ENCODE data around the gene DNMT1.
"Not testable (repeated sequence)": the region's sequence is repeated elsewhere in the genome, so short reads cannot be mapped to it uniquely, and the experiment has no call there.

Gene DNMT1

GRCh38 chr19:10194500-10195198 lies at the start of gene DNMT1:
DNMT1 (minus strand) TSS chr19:10194953; CDS start chr19:10194899, 54 bp downstream.
- peak; percentile 97 for DNase-seq

DNA sequence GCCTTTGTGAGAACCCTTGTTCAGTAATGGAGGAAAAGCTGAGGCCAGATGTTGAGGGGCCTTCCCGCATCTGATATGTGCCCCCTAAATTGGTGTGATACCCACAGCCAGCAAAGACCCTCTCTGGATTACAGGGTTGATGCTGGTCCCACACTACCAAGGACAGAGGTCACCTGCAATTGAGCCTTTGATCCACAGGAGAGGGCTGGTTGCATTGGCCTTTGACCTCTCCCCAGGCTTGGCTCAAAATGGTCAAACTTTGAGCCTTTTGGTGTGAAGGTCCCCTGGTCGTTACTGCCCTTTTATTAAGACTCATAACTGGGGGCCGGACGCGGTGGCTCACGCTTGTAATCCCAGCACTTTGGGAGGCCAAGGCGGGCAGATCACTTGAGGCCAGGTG lies 48.9 kb upstream of the DNMT1 start:
- DNase-seq = no peak

DNA sequence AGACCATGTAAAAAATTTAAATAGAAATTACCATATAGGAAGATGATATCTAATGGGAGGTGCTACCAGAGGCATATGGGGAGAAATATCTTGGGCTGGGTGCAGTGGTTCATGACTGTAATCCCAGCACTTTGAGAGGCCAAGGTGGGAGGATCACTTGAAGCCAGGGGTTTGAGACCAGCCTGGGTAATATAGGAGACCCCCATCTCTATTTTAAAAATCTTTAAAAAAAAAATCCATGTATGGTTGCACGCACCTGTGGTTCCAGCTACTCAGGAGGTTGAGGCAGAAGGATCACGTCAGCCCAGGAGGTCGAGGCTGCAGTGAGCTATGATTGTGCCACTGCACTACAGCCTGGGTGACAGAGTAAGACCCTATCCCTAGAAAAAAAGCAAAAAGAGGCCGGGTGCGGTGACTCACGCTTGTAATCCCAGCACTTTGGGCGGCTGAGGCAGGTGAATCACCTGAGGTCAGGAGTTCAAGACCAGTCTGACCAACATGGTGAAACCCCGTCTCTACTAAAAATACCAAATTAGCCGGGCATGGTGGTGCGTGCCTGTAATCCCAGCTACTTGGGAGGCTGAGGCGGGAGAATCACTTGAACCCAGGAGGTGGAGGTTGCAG lies 47.2 kb upstream of the DNMT1 start:
- DNase-seq = not testable (repeated sequence)

- peak; percentile 86 for DNase-seq
Measured at GRCh38 chr19:10238172-10238783, 43.5 kb upstream of the DNMT1 start.

DNA sequence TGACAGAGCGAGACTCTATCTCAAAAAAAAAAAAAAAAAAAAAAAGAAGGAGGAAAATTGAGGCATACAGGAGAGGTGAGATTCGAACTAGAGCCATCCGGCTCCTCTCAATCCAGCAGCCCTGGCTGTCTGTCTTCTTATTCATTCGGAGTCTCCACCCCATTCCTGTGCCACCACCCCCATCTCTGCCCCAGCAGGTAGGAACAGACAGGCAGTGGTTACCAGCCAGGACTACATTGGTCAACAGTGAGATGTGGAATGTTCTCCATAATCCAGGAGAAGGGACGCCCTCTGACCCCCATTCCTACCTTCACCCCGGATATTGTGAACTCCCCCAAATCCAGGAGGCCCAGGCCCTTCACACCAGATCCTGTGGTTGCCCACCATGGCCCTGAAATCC lies 42.9 kb upstream of the DNMT1 start:
- DNase-seq = no peak

DNA sequence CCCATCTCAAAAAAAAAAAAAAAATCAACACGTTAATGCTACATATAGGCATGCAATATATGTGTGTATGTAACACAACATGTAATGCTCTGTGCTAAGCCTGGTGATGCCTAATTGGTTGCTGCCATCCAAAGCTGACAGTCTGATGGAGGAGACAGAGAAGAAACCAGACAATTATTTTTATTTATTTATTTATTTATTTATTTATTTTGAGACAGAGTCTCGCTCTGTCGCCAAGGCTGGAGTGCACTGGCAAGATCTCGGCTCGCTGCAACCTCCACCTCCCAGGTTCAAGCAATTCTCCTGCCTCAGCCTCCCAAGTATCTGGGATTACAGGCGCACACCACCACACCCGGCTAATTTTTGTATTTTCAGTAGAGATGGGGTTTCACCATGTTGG lies 40.7 kb upstream of the DNMT1 start:
- DNase-seq = not testable (repeated sequence)

DNA sequence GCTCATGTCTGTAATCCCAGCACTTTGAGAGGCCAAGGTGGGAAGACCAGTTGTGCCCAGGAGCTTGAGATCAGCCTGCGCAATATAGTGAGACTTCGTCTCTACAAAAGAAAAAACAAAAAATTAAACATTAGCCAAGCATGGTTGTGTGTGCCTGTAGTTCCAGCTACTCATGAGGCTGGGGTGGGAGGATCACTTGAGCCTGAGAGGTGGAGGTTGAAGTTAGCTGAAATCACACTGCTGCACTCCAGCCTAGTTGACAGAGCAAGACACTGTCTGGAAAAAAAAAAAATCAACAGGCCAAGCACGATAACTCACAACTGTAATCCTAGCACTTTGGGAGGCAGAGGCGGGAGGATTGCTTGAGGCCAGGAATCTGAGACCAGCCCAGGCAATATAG lies 40.2 kb upstream of the DNMT1 start:
- no peak for DNase-seq

- DNase-seq = no peak
Measured at GRCh38 chr19:10233946-10234345, 39.2 kb upstream of the DNMT1 start.

DNA sequence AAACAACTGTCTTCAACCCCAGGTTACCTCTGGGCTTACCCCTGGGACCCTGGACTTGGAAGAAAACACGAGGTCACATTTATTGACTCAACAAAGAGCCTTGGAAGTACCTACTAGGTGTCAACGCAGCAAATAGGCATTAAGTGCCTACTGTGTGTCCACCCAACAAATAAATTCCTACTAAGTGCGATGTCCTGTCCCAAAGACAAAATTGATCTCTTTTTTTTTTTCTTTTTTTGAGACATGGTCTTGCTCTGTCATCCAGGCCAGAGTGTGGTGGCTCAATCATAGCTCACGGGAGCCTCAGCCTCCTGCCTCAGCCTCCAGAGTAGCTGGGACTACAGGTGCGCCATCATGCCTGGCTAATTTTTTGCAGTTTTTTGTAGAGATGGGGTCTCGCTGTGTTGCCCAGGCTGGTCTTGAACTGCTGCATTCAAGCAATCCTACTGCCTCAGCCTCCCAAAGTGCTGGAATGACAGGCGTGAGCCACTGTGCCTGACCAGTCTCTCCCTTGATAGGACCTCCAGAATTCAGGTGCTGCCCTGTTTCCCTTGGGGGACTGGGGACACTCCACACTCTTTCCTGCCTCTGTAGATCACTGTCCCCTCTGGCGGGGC lies 37.0 kb upstream of the DNMT1 start:
- DNase-seq = no peak

- peak; percentile 80 for DNase-seq
Measured at GRCh38 chr19:10230861-10231611, 36.3 kb upstream of the DNMT1 start, which contains the start of gene S1PR2. S1PR2 (minus strand) TSS chr19:10231331; CDS start chr19:10224905, 6,426 bp downstream.

DNA sequence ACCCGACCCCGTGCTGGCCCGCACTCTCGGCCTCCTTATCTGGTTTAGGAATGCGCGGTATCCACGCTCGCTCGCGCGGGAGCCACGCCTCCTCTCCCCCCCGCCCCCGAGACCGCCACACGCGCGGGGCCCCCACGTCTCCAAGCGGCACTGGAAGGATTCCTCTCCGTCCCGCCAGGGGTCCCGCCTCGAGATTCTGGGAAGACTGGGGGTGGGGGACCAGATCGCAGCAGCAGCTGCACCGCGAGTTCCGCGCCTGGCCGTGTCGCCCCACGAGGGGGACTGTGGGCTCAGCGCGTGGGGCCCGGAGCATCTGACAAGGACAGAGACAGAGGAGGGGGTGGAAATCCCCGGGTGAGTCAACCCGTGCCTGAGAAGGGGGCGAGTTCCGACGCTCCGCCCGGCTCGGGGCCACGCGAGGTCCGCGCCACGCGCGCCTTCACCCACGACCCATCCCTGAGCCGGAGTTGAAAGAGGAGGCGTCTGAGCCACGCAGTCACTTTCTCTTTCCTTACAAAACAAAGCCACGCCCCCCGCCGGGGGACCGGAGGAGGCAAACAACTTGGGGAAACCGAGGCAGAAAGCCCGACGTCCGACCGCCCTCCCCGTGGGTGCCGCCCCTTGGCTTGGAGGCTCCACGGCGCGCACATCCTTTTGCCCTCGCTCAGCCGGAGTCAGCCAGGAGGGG lies 35.6 kb upstream of the DNMT1 start:
- DNase-seq = peak; percentile 42

DNA sequence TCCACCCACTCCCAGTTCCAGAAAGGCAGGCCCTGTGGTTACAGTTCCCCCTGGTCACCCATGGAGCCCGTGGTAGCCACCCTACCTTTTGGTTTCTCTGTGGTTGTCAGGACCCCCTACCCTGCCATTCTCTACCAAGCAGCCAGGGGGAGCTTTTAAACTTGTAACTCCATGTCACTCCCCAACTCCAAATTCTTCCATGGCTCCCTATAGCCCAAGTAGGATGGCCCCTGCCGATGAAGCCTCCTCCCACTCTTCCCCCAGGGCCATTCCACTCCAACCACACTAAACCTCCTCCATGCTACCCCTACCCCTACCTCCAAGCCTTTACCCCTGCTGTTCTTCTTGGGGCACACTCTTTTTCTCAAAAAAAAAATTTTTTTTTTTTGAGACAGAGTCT lies 34.2 kb upstream of the DNMT1 start:
- no peak for DNase-seq

DNA sequence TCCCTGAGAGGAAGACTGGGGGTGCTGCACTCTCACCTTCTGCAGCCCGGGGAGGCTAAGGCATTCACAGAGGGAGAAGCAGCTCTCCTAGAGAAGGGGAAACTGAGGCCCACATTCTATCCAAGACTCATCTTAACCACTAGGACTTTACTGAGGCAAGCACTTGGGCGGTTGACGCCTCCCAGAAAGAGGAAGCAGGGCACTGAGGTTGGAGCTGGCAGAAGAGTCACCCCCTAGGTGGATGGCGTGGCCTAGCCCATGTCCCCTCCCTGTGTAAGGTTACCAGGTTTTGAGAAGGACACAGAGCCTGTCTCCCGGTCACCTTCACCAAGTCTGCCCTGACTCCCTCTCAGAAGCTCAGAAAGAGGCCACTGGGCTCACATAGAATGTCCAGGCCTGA lies 33.6 kb upstream of the DNMT1 start:
- DNase-seq = no peak

DNA sequence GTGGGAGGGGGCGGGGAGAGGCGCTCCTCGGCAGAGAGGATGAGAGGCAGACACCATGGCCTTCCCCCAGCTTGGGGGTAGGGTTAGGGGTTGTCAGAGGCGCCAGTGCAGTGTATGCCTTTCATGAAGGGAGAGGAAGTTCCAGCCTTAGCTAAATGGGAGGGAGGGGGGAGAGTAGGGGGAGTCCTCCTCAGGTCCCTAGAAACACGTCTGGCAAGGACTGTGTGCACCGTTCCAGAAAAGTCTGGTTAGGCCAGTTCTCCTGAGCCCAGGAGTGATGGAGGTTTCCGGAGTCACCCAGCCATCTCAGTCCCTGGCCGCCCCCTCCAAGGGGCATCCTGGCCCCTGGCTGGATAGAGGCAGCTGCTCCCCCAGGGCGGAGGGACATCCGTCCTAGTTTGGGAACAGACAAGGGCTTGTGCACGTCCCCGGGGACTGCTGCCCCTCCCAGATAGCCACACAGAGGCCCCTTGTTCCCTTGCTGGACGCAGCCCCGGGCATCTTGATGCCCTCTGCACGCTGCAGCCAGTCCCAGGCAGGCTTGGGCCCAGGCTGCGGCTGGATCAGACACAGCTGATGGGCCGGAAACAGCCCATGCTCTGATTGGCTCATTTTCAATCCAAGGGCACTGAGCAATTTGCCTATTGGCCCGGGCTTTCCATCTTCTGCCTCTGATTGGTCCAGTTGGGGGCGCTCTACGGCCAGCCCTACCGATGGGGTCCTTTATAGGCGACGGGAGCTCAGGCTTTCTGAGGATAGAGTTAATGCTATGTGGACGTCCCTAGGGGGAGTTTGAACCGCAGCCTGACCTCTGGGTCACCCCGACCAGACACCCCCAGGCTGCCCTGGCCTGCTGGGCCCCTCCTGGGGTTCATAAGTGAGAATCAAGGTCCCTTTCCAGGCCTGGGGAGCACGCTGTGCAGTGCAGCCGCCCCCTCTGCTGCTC lies 32.5 kb upstream of the DNMT1 start:
- no peak for DNase-seq

DNA sequence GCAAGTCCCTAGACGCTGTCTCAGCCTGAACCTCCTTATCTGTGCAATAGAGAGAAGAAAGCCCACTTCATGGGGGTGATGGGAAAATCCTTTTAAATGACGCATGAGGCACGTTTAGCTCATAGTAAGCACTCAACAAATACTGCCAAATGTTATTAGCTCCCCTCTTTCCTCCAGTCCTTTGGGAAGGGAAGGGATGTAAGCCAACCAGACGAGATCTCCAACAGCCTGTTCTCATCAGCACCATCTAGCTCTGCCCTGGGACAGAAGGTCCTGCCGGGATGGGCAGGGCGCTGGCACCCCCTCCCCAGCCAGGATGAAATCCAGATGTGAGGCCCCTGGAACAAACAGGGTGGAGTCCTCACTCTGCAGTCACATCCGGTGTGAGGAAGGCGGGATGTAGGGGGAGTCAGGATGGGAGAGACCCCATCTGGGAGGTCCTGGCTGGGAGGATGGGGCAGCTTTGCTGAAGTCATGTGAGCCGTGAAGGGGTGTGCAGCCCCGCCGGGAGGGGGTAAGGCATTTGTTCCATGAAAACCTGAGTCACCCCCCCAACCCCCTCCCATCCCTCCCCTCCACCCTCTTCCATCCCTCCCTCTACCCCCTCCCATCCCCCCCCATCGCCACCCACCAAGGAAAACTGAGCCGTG lies 31.7 kb upstream of the DNMT1 start:
- DNase-seq = peak; percentile 96

- no peak for DNase-seq
Measured at GRCh38 chr19:10226021-10226375, 31.2 kb upstream of the DNMT1 start.

DNA sequence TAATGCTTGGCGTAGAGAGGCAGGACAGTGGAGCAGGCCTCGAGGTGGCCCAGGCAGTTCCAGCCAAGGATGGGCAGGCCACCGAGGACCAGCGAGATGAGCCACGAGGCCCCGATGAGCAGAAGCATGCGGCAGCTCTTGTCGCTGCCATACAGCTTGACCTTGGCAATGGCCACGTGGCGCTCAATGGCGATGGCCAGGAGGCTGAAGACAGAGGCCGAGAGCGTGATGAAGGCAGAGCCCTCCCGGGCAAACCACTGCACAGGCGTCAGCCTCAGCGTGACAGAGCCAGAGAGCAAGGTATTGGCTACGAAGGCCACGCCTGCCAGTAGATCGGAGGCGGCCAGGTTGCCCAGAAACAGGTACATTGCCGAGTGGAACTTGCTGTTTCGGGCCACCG lies 29.6 kb upstream of the DNMT1 start:
- DNase-seq = no peak

- no peak for DNase-seq
Measured at GRCh38 chr19:10223488-10224213, 28.9 kb upstream of the DNMT1 start.

GRCh38 chr19:10222201-10222890 lies 27.6 kb upstream of the DNMT1 start:
- no peak for DNase-seq

Measured in fibroblast of skin of right quadriceps (primary cell).